GM23248 (cell line): ENCODE data around the gene LIX1. TPM values are rescaled to one million over a fixed set of nuclear protein-coding genes. Genes with fewer than 3 reads are reported as not detected.

Experiments used
- DNase-seq: peaks from one replicate; pipeline ENCODE4 v3.0.0-alpha.2; 2015
- H2AFZ ChIP-seq: fragments of 200-600 bp; sonication (generic); 2 replicates; pipeline ENCODE4 v1.6.1; 2016; ENCODE audit warnings: antibody characterized with exemption
- H3F3A ChIP-seq: fragments of 200-600 bp; sonication (generic); 2 replicates; pipeline ENCODE4 v1.6.1; 2016; ENCODE audit warnings: mild to moderate bottlenecking, antibody characterized with exemption, mixed run types; ENCODE audit not compliant: insufficient read depth
- H3K27ac ChIP-seq: fragments of 200-600 bp; sonication (generic); 2 replicates; pipeline ENCODE4 v1.5.1; 2016; ENCODE audit warnings: mild to moderate bottlenecking
- H3K27me3 ChIP-seq: fragments of 200-600 bp; sonication (generic); replicated peaks from 2 replicates; pipeline ENCODE4 v1.6.1; 2016; ENCODE audit warnings: mild to moderate bottlenecking; ENCODE audit not compliant: insufficient read depth
- H3K36me3 ChIP-seq: fragments of 200-600 bp; sonication (generic); 2 replicates; pipeline ENCODE4 v1.6.1; 2016; ENCODE audit warnings: low read depth, mild to moderate bottlenecking
- H3K4me1 ChIP-seq: fragments of 200-600 bp; sonication (generic); 2 replicates; pipeline ENCODE4 v1.6.1; 2016; ENCODE audit warnings: mild to moderate bottlenecking; ENCODE audit not compliant: insufficient read depth
- H3K4me2 ChIP-seq: fragments of 200-600 bp; sonication (generic); one replicate; pipeline ENCODE4 v1.6.1; 2016; ENCODE audit warnings: mild to moderate bottlenecking; ENCODE audit not compliant: unreplicated experiment
- H3K4me3 ChIP-seq: fragments of 200-600 bp; sonication (generic); 2 replicates; pipeline ENCODE4 v1.5.1; 2016; ENCODE audit warnings: mild to moderate bottlenecking
- H3K79me2 ChIP-seq: fragments of 200-600 bp; sonication (generic); 2 replicates; pipeline ENCODE4 v1.6.1; 2016; ENCODE audit warnings: mild to moderate bottlenecking; ENCODE audit not compliant: insufficient read depth
- H3K9ac ChIP-seq: fragments of 200-600 bp; sonication (generic); 2 replicates; pipeline ENCODE4 v1.6.1; 2016; ENCODE audit warnings: mild to moderate bottlenecking
- H3K9me2 ChIP-seq: fragments of 200-600 bp; sonication (generic); 2 replicates; pipeline ENCODE4 v1.6.1; 2016; ENCODE audit warnings: mixed run types, mild to moderate bottlenecking, moderate library complexity; ENCODE audit not compliant: insufficient read depth
- H3K9me3 ChIP-seq: fragments of 200-600 bp; sonication (generic); one replicate; pipeline ENCODE4 v1.6.1; 2017; ENCODE audit warnings: low read depth
- H4K20me1 ChIP-seq: fragments of 200-600 bp; sonication (generic); 2 replicates; pipeline ENCODE4 v1.6.0; 2016; ENCODE audit not compliant: insufficient read depth
- EZH2 ChIP-seq: fragments of 200-600 bp; sonication (generic); IDR thresholded peaks from 2 replicates; pipeline ENCODE4 v1.6.1; 2018; ENCODE audit warnings: antibody characterized with exemption, mild to moderate bottlenecking; ENCODE audit not compliant: insufficient read depth, poor library complexity, severe bottlenecking
- EZH2phosphoT487 ChIP-seq: fragments of 200-600 bp; sonication (generic); IDR thresholded peaks from 2 replicates; pipeline ENCODE4 v1.6.1; 2018; ENCODE audit warnings: antibody characterized with exemption, moderate library complexity, mild to moderate bottlenecking, low read depth; ENCODE audit not compliant: insufficient read depth
- WGBS, 2 experiments: methylation state at CpG; one replicate each; pipeline ENCODE4 v1.1.6; 2015 to 2017; ENCODE audit warnings: low lambda C conversion rate in 2 of 2, low coverage in 1 of 2; ENCODE audit errors: missing lambda C conversion rate in 2 of 2; 5-methylcytosine and 5-hydroxymethylcytosine counted together
- in situ Hi-C: fragments of 300-500 bp; cut with MboI; formaldehyde crosslinking; loops from 2 replicates; pipeline ENCODE4 v1.15.0; 2020
- polyA plus RNA-seq: library from polyadenylated mRNA; unstranded; fragments of >200 nt; fragmentation: Nextera tagmentation; extraction: Ambion mirVana; gene quantifications from 2 replicates; pipeline ENCODE4 v1.2.1, GENCODE V29; 2016
- total RNA-seq: library from RNA; depleted of rRNA; stranded (reverse); fragments of >200 nt; shearing (Covaris generic); gene quantifications from 2 replicates; pipeline ENCODE4 v1.2.3, GENCODE V29; 2014

Gene LIX1
- total and polyA plus RNA-seq, 2 experiments from 2014 or later: not detected

DNA sequence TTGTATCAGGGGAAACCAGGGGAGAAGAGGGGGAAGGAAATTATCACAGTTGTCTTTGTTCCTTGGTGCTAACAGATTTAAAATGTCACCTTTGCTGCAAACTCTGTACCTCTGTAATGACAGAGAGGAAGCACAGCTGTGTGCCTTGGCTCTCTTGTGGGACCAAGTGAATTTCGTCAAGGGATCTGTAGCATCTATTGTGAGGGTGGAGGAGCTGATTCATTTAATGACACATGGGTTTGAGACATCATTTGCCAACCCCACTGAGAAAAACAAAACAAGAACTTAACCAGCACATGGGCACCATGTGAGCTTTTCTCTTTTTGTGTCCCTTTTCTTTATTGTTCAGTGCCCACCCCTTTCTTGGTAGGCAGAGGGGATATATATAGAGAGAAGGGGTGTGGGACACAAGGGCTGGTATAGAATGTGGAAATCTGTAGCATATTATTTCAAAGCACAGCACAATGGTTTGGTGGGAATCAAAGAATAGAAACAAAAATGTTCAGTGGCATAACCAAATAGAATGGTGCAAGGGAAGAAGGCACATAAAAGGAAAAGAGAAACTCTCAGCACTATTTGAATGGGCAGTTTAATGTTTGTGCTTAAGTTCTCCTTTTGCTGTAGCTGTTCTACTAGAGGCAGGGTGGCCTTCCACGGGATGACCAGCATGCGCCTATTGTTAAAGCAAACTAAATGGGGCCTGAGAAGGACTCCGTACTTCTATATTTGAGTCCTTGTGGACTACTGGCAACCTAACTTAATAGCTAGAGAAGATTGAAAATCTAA lies 63.3 kb downstream of the LIX1 start:
- no peaks in the 10 kb centered on the region for H3F3A ChIP-seq
- no peaks in the 10 kb centered on the region for H3K9me3 ChIP-seq
- H3K79me2 ChIP-seq: no peaks in the 10 kb centered on the region
- in situ Hi-C loops: no loop called here
- peaks cover 12% of the 10 kb centered on the region; the same call in 1 of the 2 replicates for H3K27me3 ChIP-seq
- H3K27ac ChIP-seq: no peak overlapping the region
- DNase-seq: peak; percentile 73
- peaks cover 6% of the 10 kb centered on the region; the same call in 1 of the 2 replicates for H3K4me1 ChIP-seq
- no peak overlapping the region for H2AFZ ChIP-seq
- H3K4me3 ChIP-seq: no peak overlapping the region
- H3K9me2 ChIP-seq: no peaks in the 10 kb centered on the region
- H3K36me3 ChIP-seq: no peaks in the 10 kb centered on the region
- TF ChIP-seq EZH2phosphoT487 (no peak), EZH2 (no peak)
- no peak overlapping the region for H3K9ac ChIP-seq
- H4K20me1 ChIP-seq: no peaks in the 10 kb centered on the region
- no peak overlapping the region for H3K4me2 ChIP-seq
- WGBS, 2 experiments: 73 to 77% methylated on average over 4 of the region's 4 CpGs

DNA sequence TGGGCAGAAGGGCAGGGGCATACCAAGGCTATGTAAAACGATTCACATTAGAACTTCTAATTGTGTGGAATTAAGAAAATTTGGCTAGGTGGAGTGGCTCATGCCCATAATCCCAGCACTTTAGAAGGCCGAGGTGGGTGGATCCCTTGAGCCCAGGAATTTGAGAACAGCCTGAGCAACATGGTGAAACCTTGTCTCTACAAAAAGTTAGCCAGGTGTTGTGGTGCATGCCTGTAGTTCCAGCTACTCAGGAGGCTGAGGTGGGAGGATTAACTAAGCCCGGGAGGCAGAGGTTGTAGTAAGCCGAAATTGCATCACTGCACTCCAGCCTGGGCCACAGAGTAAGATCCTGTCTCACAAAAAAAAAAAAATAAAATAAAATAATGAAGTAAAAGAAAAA lies 65.2 kb downstream of the LIX1 start:
- Histone ChIP-seq H2AFZ (no peak overlapping the region), H3K36me3 (no peaks in the 10 kb centered on the region), H3K4me1 (peaks cover 6% of the 10 kb centered on the region; the same call in 1 of the 2 replicates), H3K9me2 (no peaks in the 10 kb centered on the region), H3K27me3 (0 out of 2 replicates have a peak, but pooled peaks cover 3% of the 10 kb centered on the region), H3K4me3 (no peak overlapping the region), H3K27ac (no peak overlapping the region), H3K9ac (no peak overlapping the region), H3F3A (no peaks in the 10 kb centered on the region), H3K4me2 (no peak overlapping the region), H4K20me1 (no peaks in the 10 kb centered on the region), H3K79me2 (no peaks in the 10 kb centered on the region), H3K9me3 (no peaks in the 10 kb centered on the region)
- TF ChIP-seq EZH2phosphoT487 (no peak), EZH2 (no peak)
- WGBS, 2 experiments: 73 to 77% methylated on average over 4 of the region's 4 CpGs
- in situ Hi-C loops: no loop called here
- no peak for DNase-seq

DNA sequence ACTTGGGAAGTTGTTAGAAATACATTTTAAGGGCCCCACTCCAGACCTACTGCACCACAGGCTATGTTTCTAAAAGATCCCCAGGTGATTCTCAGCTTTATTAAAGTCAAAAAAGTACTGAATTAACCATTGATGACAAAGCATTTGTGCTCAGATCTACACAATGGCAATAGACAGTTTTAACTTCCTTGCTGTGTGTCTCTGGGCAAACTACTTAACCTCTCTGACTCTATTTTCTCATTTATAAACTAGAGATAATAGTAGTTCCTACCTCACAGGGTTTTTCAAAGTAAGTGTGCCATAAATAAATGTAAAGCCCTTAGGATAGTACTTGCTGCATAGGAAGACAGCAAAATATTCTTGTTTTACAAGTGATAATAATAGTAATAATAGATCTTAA lies 66.3 kb downstream of the LIX1 start:
- Histone ChIP-seq H3K27me3 (no peaks in the 10 kb centered on the region), H3F3A (peaks cover under 1% of the 10 kb centered on the region; the same call in 1 of the 2 replicates), H3K9ac (no peak overlapping the region), H3K4me2 (no peak overlapping the region), H3K4me1 (peaks cover 10% of the 10 kb centered on the region), H3K9me2 (no peaks in the 10 kb centered on the region), H3K4me3 (no peak overlapping the region), H3K36me3 (no peaks in the 10 kb centered on the region), H3K9me3 (no peaks in the 10 kb centered on the region), H3K79me2 (no peaks in the 10 kb centered on the region), H2AFZ (no peak overlapping the region), H3K27ac (no peak overlapping the region), H4K20me1 (no peaks in the 10 kb centered on the region)
- in situ Hi-C loops: no loop called here
- no peak for TF ChIP-seq EZH2phosphoT487
- no peak for TF ChIP-seq EZH2
- DNase-seq: no peak

DNA sequence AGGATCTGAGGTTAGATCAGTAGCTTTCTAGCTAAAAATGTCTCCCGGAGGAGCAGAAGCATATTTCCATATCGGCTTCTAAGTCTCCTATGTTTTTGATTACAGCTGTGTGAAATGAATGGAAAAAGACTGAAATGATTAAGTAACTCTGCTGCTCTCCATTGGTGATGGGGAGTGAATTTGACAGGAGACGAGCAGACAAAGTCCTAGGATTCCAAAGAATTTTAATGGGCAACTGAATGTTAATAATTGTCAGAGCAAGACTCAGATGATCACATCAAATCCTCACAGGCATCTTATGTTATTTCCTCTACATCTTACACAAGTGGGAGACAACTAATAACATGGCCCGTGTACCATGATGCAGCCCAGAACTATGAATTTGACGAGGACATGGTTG lies 66.8 kb downstream of the LIX1 start:
- no peaks in the 10 kb centered on the region for H3K27me3 ChIP-seq
- no peak overlapping the region for H3K9ac ChIP-seq
- no peaks in the 10 kb centered on the region for H3K9me2 ChIP-seq
- 50 to 56% methylated on average over 5 of the region's 5 CpGs for WGBS, 2 experiments
- no peak overlapping the region for H3K4me3 ChIP-seq
- no peaks in the 10 kb centered on the region for H3K36me3 ChIP-seq
- no peak for TF ChIP-seq EZH2
- no peak for TF ChIP-seq EZH2phosphoT487
- no peak overlapping the region for H3K27ac ChIP-seq
- no peaks in the 10 kb centered on the region for H3K79me2 ChIP-seq
- no peak overlapping the region for H3K4me2 ChIP-seq
- DNase-seq: no peak
- H2AFZ ChIP-seq: no peak overlapping the region
- no peaks in the 10 kb centered on the region for H4K20me1 ChIP-seq
- no peaks in the 10 kb centered on the region for H3K9me3 ChIP-seq
- H3F3A ChIP-seq: peaks cover 5% of the 10 kb centered on the region
- H3K4me1 ChIP-seq: peaks cover 10% of the 10 kb centered on the region
- in situ Hi-C loops: no loop called here
